ENCODE measurements around the gene TK2.

Gene TK2

DNA sequence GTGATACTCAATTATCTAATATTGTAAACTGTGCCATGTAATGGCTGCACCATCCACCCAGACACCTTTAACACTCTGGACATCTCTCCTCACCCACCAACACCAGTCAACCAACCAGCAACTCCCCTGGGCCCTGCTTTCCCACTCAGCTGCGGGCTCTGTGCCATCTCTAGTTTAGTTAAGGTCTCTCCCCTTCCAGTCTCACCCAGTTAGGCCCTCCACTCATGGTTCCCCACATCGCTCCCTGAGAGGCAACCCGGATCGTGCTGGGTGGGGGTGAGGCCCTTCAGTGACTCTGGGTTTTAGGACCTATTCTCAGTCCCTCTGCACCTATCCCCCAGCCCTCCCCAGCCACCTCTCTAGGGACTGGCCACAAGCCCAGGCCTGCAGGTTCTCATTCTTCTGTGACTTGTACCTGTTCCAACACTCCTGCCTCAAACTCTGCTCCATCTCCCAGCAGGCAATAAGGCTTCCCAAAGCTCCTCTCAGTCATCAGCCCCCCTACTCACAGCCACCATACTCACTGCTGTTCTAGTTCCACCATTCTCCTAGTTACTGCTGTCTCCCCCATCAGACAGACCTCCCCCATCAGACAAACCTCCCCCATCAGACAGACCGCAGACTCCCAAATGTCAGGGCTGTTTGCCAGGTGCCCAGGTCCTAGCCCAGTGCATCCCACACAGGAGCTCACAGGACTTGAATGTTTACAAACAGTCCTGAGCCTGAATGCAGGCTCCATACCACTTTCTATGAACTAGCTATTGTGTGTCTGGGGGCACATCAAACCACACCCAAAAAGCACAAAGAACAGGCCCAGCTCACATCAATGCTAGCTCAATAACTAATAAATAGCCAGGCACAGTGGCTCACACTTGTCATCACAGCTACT is 2.6 kb downstream of the TK2 start:
- in situ Hi-C loops (cut with MboI; ENCODE audit: low sequenced_read_pairs): no loop called here

DNA sequence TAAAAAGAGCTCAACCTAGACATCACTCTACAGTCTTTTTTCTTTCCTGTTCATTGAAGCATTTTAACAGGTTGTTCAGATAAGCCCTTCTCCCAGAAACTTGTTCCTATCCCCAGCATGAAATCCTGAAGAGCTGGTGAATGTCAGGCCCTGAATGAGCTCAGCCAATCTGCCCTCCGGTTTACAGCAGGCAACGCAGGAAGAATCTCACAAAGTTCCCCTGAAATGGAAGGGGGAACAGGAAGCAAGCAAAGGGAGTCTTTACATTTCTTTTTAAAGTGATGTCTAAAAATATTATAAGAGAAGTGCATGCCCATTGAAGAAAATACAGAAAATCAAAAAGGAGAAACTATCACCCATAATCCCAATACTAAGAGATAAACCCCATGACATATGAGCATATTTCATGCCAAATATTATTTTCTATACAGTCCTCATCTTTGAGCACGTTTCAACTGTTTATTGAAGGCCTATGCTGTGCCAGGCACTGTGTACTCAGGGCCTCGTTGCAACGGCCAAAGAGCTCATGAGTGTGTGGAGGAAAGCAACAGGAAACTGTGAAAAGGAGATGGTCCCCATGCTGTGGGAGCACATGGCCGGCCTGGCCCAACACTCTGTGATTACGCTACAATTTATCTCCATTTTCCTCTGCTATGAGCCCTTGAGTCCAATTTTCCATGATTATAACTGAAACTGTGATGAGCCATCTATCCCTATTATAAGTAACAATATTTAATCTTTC is 5.7 kb downstream of the TK2 start:
- in situ Hi-C loops (cut with MboI; ENCODE audit: low sequenced_read_pairs): no loop called here

DNA sequence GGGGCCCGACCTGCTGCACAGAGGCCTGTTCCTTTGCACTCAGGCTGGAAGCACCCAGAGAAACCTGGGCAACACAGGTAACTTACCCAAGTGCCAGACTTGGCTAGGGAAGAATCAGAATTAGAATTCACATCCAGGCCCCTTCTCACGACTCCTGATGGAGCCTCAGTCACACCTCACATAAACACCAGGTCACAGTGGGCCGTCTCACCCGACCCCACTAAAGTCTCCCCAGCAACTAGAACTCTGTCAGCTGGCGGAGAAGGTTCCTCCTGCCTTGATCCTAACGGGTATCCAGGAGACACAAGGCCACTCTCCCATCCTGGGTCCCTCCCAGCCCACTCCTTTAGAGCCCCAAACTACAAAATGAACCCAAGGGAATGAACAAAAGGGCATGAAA is 6.4 kb downstream of the TK2 start:
- in situ Hi-C loops (cut with MboI; ENCODE audit: low sequenced_read_pairs): no loop called here

DNA sequence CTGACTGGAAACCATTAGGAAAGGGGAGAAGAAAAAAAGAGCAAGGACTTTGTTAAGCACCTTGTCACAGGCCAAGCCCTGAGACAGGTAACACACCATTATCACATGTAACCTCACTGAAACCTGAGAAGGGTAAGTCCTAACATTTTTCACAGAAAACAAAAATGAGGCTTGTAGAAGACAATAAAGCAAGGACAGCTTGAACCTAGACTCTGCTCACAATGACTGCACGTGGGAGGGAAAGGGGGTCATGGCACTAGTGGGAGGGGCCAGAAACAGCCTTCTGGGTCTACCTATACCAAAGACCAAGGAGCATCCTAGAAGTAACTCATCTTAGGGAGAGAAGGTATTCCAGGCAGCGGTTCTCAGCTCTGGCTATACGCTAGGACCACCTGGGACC is 7.5 kb downstream of the TK2 start:
- in situ Hi-C loops (cut with MboI; ENCODE audit: low sequenced_read_pairs): no loop called here

DNA sequence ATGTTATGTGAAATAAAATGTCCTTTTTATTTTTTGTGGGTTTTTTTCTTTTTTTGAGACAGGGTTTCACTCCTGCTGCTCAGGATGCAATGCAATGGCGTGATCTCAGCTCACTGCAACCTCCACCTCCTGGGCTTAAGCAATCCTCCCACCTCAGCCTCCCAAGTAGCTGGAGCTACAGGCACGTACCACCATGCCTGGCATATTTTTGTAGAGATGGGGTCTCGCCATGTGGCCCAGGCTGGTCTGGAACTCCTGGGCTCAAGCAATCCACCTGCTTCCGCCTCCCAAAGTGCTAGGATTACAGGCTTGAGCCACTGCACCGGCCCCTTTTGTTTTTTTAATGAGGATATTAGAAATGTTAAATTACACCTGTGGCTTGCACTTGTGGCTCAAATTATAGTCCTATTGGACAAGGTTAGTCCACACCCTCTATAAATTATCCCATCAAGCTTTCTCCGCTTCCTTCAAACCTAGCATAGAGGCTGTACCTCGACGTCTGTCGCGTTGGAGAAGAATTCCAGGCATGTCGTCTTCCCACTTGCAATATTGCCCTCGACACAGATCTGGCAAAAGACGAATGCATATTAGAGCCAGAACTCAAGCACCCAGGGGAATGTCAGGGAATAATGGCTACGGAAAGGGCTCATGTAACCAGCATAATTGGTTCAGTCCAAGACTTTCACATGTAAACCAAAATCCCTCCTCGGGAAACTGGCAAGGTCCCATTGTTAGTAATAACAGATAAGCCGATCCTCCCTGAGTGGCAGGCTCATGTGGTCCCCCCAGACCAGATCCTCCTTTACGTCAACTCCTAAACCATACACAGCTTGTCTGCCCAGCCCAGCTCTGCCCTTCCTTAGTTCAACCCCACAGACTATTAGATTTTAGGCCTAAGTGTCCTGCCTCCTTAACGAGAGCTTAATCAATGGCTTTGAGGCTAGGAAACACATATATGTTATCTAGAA is 8.2 kb downstream of the TK2 start:
- in situ Hi-C loops (cut with MboI; ENCODE audit: low sequenced_read_pairs): no loop called here

DNA sequence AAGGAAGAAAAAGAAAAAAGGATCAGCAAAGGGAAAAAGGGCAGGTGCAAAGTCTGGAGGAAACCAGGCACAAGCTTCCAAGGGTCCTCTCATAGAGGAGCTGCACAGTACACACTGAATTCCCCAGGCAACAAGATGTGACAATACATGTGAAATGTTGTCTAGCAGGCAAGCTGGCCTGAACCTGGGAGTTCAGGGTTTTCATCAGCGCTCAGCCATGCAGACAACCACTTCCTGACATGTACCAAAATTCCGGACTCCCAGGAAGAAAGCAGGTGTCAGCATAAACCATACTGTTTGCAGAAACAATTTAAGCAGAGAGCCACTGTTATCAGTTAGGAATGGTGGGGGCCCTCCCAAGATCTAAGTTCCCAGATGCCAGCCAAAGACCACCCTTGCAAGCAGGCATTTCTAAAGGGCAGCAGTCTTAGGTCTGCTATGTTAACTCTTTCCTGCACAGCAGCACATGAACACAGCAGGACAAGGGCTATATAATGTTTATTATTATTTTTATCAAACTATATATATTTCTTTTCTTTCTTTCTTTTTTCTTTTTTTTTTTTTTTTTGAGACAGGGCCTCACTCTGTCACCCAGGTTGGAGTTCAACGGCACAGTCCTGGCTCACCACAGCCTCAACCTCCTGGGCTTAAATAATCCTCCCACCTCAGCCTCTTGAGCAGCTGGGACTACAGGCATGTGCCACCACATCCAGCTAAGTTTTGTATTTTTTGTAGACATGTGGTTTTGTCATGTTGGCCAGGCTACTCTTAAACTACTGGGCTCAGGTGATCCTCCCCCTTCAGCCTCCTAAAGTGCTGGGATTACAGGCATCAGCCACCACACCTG is 10.1 kb downstream of the TK2 start:
- in situ Hi-C loops (cut with MboI; ENCODE audit: low sequenced_read_pairs): no loop called here

DNA sequence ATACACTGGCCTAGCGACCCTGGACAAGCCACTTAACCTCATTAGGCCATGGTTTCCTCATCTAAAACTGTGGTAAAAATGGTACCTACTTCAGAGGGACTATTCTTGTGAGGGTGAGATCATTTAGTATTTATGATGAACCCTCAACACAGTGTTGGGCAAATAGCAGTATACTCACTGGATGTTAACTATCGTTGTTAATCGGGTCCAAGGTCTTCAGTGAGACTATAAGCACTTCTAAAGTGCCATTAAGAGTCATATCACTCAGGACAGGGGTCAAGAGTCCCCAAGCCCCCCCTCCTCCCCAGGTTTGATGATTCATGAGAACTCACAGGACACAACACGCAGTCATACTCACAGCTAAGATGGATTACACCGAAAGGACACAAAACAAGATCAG is 11.0 kb downstream of the TK2 start:
- in situ Hi-C loops (cut with MboI; ENCODE audit: low sequenced_read_pairs): no loop called here

DNA sequence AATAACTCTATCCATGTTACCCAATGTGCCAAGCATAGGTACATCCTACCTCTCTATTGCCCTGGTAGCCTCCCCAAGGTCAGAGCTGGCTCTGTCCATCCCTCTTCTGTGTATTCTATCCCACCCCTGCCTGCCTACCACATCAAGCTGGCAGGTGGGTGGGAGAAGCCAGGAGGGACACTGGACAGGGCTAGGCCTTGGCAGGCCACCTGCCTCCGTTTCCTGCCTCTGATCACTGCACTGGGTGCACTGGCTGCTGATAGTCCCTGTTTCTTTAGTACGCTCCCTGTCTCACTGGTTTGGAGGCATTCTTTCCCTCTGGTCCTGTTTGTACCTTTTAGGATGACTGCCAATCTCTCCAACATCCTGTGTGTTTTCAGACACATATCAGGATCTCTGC is 12.7 kb downstream of the TK2 start:
- in situ Hi-C loops (cut with MboI; ENCODE audit: low sequenced_read_pairs): no loop called here

DNA sequence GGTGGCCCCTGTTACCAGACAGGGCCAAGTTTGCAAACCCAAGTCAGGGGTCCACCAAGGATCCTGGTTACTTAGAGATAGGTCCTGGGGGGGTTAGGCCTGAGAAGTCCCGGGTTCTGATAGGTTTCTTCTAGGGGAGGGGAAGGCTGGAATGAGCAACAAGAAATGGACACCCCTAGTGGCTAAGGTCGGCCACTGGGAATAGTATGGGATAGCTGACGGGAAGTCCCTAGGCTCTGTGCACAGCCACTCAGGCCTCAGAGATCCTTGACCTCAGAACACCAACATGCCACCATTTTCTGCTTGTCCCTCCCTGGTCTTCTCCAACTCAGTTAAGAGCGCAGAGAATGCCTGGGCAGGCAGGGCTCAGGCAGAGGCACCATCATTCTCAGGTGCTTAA is 13.4 kb downstream of the TK2 start:
- in situ Hi-C loops (cut with MboI; ENCODE audit: low sequenced_read_pairs): no loop called here

DNA sequence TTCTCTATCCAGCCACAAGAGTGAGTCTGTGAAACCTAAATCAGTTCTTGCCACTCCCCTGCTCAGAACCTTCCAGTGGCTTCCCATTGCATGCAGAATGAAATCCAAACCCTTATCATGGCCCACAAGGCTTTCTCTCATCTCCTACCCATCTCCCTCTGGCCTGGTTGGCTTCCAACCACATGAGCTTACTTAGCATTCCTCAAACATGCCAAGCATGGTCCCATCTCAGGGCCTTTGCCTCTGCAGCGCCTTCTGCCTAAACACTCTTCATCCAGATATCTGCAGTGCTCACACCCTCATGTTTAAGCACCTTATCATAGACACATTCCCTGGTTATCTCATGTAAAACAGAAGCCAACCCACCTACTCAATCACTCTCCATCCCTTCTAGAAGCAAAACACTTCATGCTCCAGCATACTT is 15.5 kb downstream of the TK2 start:
- in situ Hi-C loops (cut with MboI; ENCODE audit: low sequenced_read_pairs): no loop called here

DNA sequence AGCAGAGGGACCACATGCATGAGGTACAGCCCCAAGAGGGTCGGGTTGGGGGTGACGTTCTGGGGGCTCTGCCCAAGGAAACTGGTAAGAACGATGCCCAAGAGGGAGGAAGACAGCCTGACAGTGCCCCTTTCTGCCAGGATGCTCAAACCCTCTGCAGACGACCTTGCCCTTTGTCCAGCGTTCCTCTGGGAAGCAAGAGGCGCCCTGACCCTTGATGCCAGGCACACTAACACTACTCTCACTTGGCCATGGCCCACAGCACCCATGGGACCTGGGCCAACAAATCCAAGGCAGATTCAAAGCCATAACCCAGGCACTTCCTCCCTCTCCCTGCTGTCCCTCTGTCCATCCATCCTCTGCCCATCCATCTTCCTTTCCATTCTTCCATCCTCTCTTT is 20.4 kb downstream of the TK2 start:
- in situ Hi-C loops (cut with MboI; ENCODE audit: low sequenced_read_pairs): no loop called here

DNA sequence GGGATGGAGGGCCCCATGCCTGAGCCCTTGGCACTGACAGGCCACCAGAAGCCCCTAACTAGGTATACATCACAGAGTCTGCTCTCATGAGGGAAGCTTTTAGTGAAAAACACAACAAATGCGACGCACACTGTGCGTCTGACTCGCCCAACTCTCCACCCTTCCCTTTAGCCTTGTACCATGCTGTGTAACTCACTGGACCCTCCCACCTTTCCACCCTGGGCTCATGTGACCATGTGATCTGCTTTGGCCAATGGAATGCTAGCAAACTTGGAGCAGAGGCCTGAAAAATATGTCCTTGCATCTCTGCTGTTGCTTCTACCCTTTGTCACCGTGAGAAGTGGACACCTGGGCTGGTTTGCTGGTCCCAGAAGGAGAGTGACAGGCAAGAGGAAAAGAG is 21.6 kb downstream of the TK2 start:
- in situ Hi-C loops (cut with MboI; ENCODE audit: low sequenced_read_pairs): no loop called here

DNA sequence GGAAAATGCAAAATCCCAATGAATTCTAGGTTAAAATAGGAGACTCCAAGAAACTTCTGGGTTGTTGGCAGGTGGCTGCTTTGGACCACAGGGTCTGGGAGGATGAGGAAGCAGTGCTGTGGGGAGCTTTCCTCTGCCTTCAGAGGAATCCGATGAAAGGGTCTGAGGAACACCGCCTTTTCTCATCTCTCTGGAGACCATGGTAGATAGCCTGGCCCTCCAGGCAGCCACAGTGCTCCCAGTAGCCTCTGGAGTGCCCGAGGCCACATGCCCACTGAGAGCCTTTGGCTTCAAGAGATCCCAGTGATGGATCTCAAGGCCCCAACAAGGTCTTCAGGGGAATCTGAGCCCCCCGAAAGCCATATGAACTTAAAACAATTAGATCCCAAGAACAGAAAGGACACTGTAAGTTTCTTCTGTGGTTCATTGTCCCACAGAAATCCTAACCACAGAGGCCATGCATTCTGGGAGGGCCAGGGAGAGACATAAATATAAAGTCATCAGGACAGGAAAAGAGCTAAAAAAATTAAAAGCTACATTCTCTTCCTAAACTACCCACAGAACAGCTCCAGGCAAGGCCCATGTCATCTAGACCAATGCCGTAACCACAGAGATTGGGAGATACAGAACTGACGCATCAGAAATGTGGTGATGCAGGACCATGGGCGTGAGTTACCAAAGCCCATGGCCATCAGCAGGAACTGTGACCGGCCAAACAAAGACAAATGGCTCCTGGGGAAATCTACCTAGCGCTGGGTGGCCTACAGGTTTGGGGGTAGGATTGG is 24.3 kb downstream of the TK2 start:
- in situ Hi-C loops (cut with MboI; ENCODE audit: low sequenced_read_pairs): no loop called here

DNA sequence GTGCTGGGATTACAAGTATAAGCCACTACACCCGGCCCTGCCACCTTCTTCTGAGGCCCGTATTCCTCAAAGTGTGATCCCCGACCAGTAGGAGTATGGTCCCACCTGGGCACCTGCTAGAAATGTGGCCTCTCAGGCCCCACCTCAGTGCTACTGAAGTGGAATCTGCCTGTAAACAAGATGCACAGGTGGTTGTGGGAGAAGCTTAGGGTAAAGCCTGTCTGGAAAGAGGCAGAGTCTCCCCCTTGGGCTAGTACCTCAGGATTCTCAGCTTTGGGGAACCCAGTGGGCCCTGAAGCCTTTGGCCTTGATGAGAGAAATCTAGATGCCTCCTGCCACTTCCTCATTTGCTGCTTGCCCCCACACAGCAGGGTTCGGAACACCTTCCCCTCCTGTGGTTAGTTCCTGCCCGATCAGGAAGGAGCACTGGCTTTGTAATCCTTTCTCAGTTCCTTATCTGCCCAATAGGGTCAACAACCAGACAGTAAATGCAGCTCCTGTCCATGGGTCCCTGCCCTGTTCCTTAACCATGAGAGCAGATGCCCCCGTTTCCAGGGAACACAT is 25.2 kb downstream of the TK2 start:
- in situ Hi-C loops (cut with MboI; ENCODE audit: low sequenced_read_pairs): no loop called here

DNA sequence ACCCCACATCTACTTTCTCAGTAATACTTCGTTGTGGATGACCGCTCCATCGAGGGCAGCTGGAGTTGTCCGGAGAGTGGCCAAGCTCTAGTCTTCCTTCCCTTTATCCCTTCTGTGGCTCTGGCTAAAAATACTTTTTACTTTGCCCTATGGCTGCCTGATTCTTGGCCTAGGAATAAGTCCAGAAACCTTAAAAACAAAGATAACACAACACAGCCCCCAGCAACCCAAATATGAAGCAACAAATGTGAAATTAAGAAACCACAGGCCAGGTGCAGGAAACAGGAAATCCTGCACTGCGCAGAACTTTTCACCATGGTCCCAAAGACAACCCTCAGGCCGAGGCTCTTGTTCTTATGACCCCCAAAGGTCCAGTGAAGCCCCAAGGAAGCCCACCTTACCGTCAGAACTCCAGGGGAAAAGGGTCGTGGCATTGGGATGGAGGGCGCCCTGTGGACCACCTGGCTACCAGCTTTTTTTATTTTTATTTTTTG is 26.0 kb downstream of the TK2 start:
- in situ Hi-C loops (cut with MboI; ENCODE audit: low sequenced_read_pairs): no loop called here

DNA sequence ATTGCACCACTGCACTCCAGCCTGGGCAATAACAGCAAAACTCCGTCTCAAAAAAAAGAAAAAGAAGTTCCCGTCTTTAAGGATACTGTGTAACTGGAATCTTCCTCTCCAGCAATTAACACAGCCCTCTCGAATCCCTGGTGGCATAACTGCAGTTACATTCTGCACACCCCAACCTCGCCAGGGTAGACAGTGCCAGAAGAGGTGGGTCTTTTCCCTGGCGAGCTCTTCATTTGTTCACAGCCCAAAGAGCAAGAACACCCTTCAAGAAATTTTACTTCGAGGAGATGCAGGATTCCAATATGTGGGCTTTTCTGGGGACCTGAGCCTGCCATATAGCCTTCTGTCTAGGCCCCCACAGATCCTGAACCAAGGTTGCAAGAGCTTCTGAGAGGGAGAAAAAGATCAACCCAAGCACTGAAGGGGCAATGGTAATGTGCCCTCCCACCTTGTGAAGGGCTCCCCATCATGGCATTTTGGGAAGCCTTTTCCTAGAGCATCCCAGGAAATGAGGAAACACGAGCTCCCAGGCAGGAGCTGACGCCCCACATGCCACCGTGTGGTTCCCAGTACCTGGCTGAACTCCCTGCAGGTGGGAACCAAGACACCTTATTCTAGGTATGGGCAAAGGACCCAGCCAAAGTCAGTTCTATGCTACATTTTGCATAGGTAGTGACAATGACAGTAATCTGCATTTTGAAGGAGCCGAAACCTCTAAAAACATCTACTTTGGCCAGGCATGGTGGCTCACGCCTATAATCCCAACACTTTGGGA is 26.9 kb downstream of the TK2 start:
- in situ Hi-C loops (cut with MboI; ENCODE audit: low sequenced_read_pairs): no loop called here

DNA sequence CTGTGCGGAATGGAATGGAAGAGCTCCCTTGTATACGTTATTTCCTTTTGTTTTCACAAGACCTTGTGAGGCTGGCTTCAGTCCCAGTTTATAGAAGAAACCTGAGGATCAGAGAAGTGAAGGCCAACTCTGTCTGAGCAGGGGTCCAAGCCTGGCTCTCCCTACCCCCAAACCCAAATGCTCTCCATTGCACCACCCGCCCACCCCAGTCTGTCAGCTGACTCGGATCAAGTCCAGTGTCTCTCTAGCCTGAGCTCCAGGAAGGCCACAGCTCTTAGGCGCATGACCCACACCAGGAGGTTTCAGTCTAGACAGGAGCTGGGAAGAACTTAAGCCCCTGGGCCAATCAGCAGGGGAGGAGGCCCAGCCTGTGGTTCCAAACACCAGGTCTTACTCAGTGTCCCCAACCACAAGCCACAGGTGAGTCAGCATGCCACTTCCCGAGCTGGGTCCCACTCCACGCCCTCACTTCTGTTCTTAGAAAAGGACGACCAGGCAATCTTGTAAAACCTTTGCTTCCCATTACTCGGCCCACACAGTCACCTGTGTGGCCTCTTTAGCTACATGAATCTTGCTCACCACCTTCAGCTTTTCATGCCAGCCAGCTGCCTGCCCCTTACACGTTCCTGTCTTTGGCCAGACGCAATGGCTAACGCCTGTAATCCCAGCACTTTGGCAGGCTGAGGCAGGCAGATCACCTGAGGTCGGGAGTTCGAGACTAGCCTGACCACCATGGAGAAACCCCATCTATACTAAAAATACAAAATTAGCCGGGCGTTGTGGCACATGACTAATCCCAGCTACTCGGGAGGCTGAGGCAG is 27.8 kb downstream of the TK2 start:
- in situ Hi-C loops (cut with MboI; ENCODE audit: low sequenced_read_pairs): no loop called here

All from hTERT RPE-1 (cell line).